K562 (cell line): Measurements from ENCODE around the gene JUN. TPM values are rescaled to one million over a fixed set of nuclear protein-coding genes. Genes with fewer than 3 reads are reported as not detected.
A peak's percentile ranks its signal among the peaks of the same experiment; 100 is the strongest.

Experiments used
- ATF7 ChIP-seq: fragments of 450-650 bp; IDR thresholded peaks from 2 replicates; pipeline ENCODE4 v1.7.1; 2014; ENCODE audit warnings: mild to moderate bottlenecking, moderate library complexity
- BHLHE40 ChIP-seq: IDR thresholded peaks from 2 replicates; pipeline ENCODE4 v1.6.1; 2011; ENCODE audit warnings: low read length, improper control_type of control experiment
- CGGBP1 ChIP-seq: fragments of 250-450 bp; sonication (Bioruptor Pico); IDR thresholded peaks from 2 replicates; pipeline ENCODE4 v1.9.0; 2021; ENCODE audit warnings: mild to moderate bottlenecking
- CLOCK ChIP-seq: fragments of 250-450 bp; sonication (Bioruptor Pico); IDR thresholded peaks from 2 replicates; pipeline ENCODE4 v1.4.0; 2020; ENCODE audit warnings: mild to moderate bottlenecking, moderate library complexity, borderline replicate concordance
- COPS2 ChIP-seq: fragments of 450-650 bp; conservative IDR thresholded peaks from 2 replicates; pipeline ENCODE4 v1.6.1; 2016; ENCODE audit warnings: mild to moderate bottlenecking, moderate library complexity
- E2F3 ChIP-seq: fragments of 250-450 bp; sonication (Bioruptor Pico); IDR thresholded peaks from 2 replicates; pipeline ENCODE4 v1.4.0; 2020; ENCODE audit warnings: mild to moderate bottlenecking
- FOXK1 ChIP-seq: sonication (generic); formaldehyde crosslinking; IDR thresholded peaks from 2 replicates; pipeline ENCODE4 v1.8.0; 2022; ENCODE audit warnings: missing genetic modification reagents, mild to moderate bottlenecking, borderline replicate concordance
- FOXM1 ChIP-seq, 2 experiments: fragments of 450-650 bp in 1 of 2; sonication (generic) in 1 of 2; formaldehyde crosslinking in 1 of 2; IDR thresholded peaks; 2 replicates each; pipeline versions ENCODE4 v1.6.1 to v1.9.0; 2017 to 2022; ENCODE audit warnings: low read depth in 2 of 2, mild to moderate bottlenecking in 2 of 2, missing genetic modification reagents in 1 of 2, moderate library complexity in 1 of 2
- FOXP1 ChIP-seq: sonication (generic); formaldehyde crosslinking; IDR thresholded peaks from 2 replicates; pipeline ENCODE4 v1.8.0; 2022; ENCODE audit warnings: mild to moderate bottlenecking, missing genetic modification reagents
- GATA2 ChIP-seq: sonication (generic); formaldehyde crosslinking; IDR thresholded peaks from 2 replicates; pipeline ENCODE4 v1.4.0; 2020; ENCODE audit warnings: mild to moderate bottlenecking, missing genetic modification reagents
- GATAD2A ChIP-seq: fragments of 450-650 bp; IDR thresholded peaks from 2 replicates; pipeline ENCODE4 v1.6.1; 2017
- GTF2E2 ChIP-seq: fragments of 200-800 bp; sonication (Bioruptor generic); IDR thresholded peaks from 2 replicates; pipeline ENCODE4 v1.6.1; 2016; ENCODE audit warnings: missing genetic modification characterization, missing compliant biosample characterization
- IFI16 ChIP-seq: fragments of 250-450 bp; sonication (Bioruptor Pico); IDR thresholded peaks from 2 replicates; pipeline ENCODE4 v2.1.2; 2022; ENCODE audit warnings: mild to moderate bottlenecking, inconsistent platforms
- MYBL2 ChIP-seq, 2 experiments: fragments of 450-650 bp in 1 of 2; sonication (generic) in 1 of 2; formaldehyde crosslinking in 1 of 2; IDR thresholded peaks; 2 replicates each; pipeline versions ENCODE4 v1.6.1 to v1.8.1; 2017 to 2022; ENCODE audit warnings: borderline replicate concordance in 1 of 2, inconsistent platforms in 1 of 2, low read depth in 1 of 2, mild to moderate bottlenecking in 1 of 2, missing genetic modification reagents in 1 of 2, moderate library complexity in 1 of 2
- RBM39 ChIP-seq: fragments of 200-400 bp; formaldehyde crosslinking; optimal IDR thresholded peaks from 2 replicates; pipeline ENCODE3; 2018; ENCODE audit warnings: low read depth, low read length
- SFPQ ChIP-seq: fragments of 200-400 bp; formaldehyde crosslinking; IDR thresholded peaks from 2 replicates; pipeline ENCODE4 v1.6.1; 2017; ENCODE audit warnings: mild to moderate bottlenecking, low read depth, low read length, moderate library complexity
- SIN3A ChIP-seq, 2 experiments: fragments of 150-350 bp in 1 of 2; IDR thresholded peaks; 2 replicates each; pipeline ENCODE4 v1.6.1; 2011 to 2016; ENCODE audit warnings: borderline replicate concordance in 2 of 2, low read depth in 2 of 2, low read length in 2 of 2, mild to moderate bottlenecking in 2 of 2, moderate library complexity in 2 of 2; ENCODE audit not compliant: control insufficient read depth in 1 of 2
- TBL1XR1 ChIP-seq, 2 experiments: IDR thresholded peaks; 2 replicates each; pipeline ENCODE4 v1.6.1; 2012; ENCODE audit warnings: improper control_type of control experiment in 2 of 2, low read length in 2 of 2, mild to moderate bottlenecking in 1 of 2
- ZBTB5 ChIP-seq: fragments of 450-650 bp; IDR thresholded peaks from 2 replicates; pipeline ENCODE4 v1.6.1; 2017; ENCODE audit warnings: antibody characterized with exemption
- ZNF589 ChIP-seq: fragments of 200-800 bp; sonication (Bioruptor generic); IDR thresholded peaks from 2 replicates; pipeline ENCODE4 v1.6.1; 2016; ENCODE audit warnings: low read depth, missing genetic modification characterization, missing compliant biosample characterization
- polyA plus RNA-seq, 8 experiments: library from polyadenylated mRNA; depleted of rRNA in 4 of 8; stranded (reverse) in 5 of 8; unstranded in 3 of 8; fragments of >200 nt; fragmentation: Nextera tagmentation in 2 of 8; fragmentation: Illumina TruSeq in 1 of 8; extraction: Ambion mirVana in 2 of 8; extraction: Trizol in 1 of 8; gene quantifications; 2 replicates each; pipeline versions ENCODE4 v1.2.1 to v1.2.3, GENCODE V29; 2011 to 2014; ENCODE audit warnings: inconsistent platforms in 1 of 8, missing spikeins in 1 of 8
- total RNA-seq, 7 experiments: library from RNA; depleted of rRNA in 6 of 7; stranded (reverse); fragments of >200 nt in 6 of 7; fragmentation: Illumina TruSeq in 2 of 7; extraction: Trizol in 2 of 7; gene quantifications; 2 replicates each; pipeline versions ENCODE4 v1.2.1 to v1.2.3, GENCODE V29; 2011 to 2021; ENCODE audit warnings: low replicate concordance in 1 of 7

The JUN gene
- total and polyA plus RNA-seq, 9 of the 15 experiments (the other 6 are each of a cell fraction or from before 2014, with no cell fraction given): 0.32 to 23.4 (median 4.0) TPM

GRCh38 chr1:58783993-58784757 lies at the start of gene JUN (continued):
- TF ChIP-seq CLOCK (CRISPR knock-in tag): no peak
- no peak for TF ChIP-seq SFPQ
- TF ChIP-seq MYBL2 (IDR thresholded peaks at IDR 0.05; ENCODE audit: low read depth): peak; percentile 30; the same call in 1 of the 2 replicates
- no peak for TF ChIP-seq MYBL2 (CRISPR knock-in tag; IDR thresholded peaks at IDR 0.05; ENCODE audit: borderline replicate concordance)
- no peak; the same call in 1 of the 2 replicates for TF ChIP-seq GATAD2A
- no peak for TF ChIP-seq FOXP1 (CRISPR knock-in tag)
- no peak for TF ChIP-seq ZBTB5
- peak; percentile 63 to 76; a peak in 3 of 4 replicates for TF ChIP-seq TBL1XR1 (IDR thresholded peaks at IDR 0.05; ENCODE audit: low read length in 2 of 2)
- TF ChIP-seq GATA2 (CRISPR knock-in tag): no peak
- TF ChIP-seq ATF7: peak; percentile 100
- TF ChIP-seq RBM39: no peak
- peak; percentile 62; the same call in 1 of the 2 replicates for TF ChIP-seq FOXK1 (CRISPR knock-in tag)
- no peak for TF ChIP-seq IFI16
- no peak for TF ChIP-seq COPS2
- TF ChIP-seq BHLHE40: peak; percentile 81
- peak; percentile 98 for TF ChIP-seq GTF2E2 (tag)
- TF ChIP-seq CGGBP1 (CRISPR knock-in tag): no peak
- no peak for TF ChIP-seq E2F3 (CRISPR knock-in tag)
- TF ChIP-seq FOXM1 (IDR thresholded peaks at IDR 0.05; ENCODE audit: low read depth): peak; percentile 68
- TF ChIP-seq FOXM1 (CRISPR knock-in tag; IDR thresholded peaks at IDR 0.05; ENCODE audit: low read depth): no peak; the same call in 1 of the 2 replicates
- 0 out of 4 replicates have a peak, but pooled peaks have one; percentile 34 to 55 for TF ChIP-seq SIN3A (IDR thresholded peaks at IDR 0.05; ENCODE audit: borderline replicate concordance in 2 of 2, control insufficient read depth in 1 of 2, low read depth in 2 of 2, low read length in 2 of 2)
- TF ChIP-seq ZNF589: no peak; the same call in 1 of the 2 replicates
